Calu3 (cell line): Measurements from ENCODE around the gene C1orf198. TPM values are rescaled to one million over a fixed set of nuclear protein-coding genes. Genes with fewer than 3 reads are reported as not detected.

Source experiments
- BruUV-seq: library from RNA; stranded (reverse); fragments of 400-500 nt; replicated peaks from 2 replicates; lab custom pipeline; 2021; lab: Mats Ljungman, UMichigan
- CTCF ChIA-PET: fragments of 300-600 bp; sonication (Branson Sonifier 250); formaldehyde crosslinking; loops from one replicate; lab custom pipeline; 2022; ENCODE audit warnings: antibody characterized with exemption; lab: Charles Lee
- DNase-seq: peaks from one replicate; pipeline ENCODE4 v3.0.0; 2022
- H3K27ac Mint-ChIP-seq: one replicate; pipeline ENCODE4 v1.8.0; 2022; ENCODE audit warnings: mixed read lengths; ENCODE audit not compliant: unreplicated experiment
- H3K27me3 Mint-ChIP-seq: one replicate; pipeline ENCODE4 v1.8.0; 2022; ENCODE audit warnings: mixed read lengths; ENCODE audit not compliant: unreplicated experiment
- H3K36me3 Mint-ChIP-seq: one replicate; pipeline ENCODE4 v1.8.0; 2022; ENCODE audit warnings: mild to moderate bottlenecking, moderate library complexity, mixed read lengths; ENCODE audit not compliant: insufficient read depth, unreplicated experiment
- H3K4me1 Mint-ChIP-seq: one replicate; pipeline ENCODE4 v1.8.0; 2022; ENCODE audit warnings: mild to moderate bottlenecking, low read depth, mixed read lengths; ENCODE audit not compliant: unreplicated experiment
- H3K4me3 Mint-ChIP-seq: one replicate; pipeline ENCODE4 v1.8.0; 2022; ENCODE audit warnings: mild to moderate bottlenecking, low read depth, moderate library complexity, mixed read lengths; ENCODE audit not compliant: unreplicated experiment
- H3K9me3 Mint-ChIP-seq: one replicate; pipeline ENCODE4 v1.8.0; 2022; ENCODE audit warnings: low read depth, mixed read lengths; ENCODE audit not compliant: unreplicated experiment
- intact Hi-C: fragments of 100-400 bp; cut with micrococcal nuclease; formaldehyde crosslinking; loops from one replicate; pipeline ENCODE4 v1.10.0; 2022; ENCODE audit not compliant: unreplicated experiment
- total RNA-seq: library from RNA; stranded (reverse); gene quantifications from 2 replicates; pipeline ENCODE4 v1.2.3, GENCODE V29; 2022
- TF ChIP-seq, protein P1 (sequence below): fragments of 200-600 bp; IDR thresholded peaks from one replicate; pipeline ENCODE4 v1.8.0; 2022; ENCODE audit warnings: antibody characterized with exemption; ENCODE audit not compliant: unreplicated experiment

C1orf198 gene
- total RNA-seq, 1 experiment from 2014 or later, result 80.4 TPM

DNA sequence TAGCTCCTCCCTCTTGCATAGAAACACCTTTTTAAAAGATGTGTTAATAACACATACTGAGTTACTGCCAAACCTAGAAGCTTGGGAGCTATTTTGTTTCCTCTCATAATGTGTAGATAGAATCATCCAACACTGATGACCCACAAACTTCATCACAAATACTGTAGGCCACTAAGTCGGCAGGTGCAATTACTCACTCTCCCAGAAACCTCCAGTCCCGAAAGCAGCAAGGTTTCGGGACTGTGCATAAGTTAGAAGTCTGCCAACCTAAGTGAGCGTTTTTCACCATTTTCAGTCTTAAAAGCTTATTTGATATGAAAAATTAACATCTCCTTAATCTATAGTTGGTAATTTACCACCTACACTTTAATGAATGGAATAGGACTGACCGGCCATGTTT lies 32.0 kb downstream of the C1orf198 start:
- Mint-ChIP-seq H3K4me3 (no peak overlapping the region), H3K9me3 (no peaks in the 10 kb centered on the region), H3K27ac (no peak overlapping the region), H3K36me3 (peaks cover 35% of the 10 kb centered on the region), H3K27me3 (no peaks in the 10 kb centered on the region), H3K4me1 (no peaks in the 10 kb centered on the region)
- no peak for DNase-seq
- CTCF ChIA-PET, result interaction anchor here (0.6 kb wide), 1 partner anchor 12 kb away, joined by 3 read pairs; no protein-coding TSS in a partner anchor
- TF ChIP-seq, protein P1, sequence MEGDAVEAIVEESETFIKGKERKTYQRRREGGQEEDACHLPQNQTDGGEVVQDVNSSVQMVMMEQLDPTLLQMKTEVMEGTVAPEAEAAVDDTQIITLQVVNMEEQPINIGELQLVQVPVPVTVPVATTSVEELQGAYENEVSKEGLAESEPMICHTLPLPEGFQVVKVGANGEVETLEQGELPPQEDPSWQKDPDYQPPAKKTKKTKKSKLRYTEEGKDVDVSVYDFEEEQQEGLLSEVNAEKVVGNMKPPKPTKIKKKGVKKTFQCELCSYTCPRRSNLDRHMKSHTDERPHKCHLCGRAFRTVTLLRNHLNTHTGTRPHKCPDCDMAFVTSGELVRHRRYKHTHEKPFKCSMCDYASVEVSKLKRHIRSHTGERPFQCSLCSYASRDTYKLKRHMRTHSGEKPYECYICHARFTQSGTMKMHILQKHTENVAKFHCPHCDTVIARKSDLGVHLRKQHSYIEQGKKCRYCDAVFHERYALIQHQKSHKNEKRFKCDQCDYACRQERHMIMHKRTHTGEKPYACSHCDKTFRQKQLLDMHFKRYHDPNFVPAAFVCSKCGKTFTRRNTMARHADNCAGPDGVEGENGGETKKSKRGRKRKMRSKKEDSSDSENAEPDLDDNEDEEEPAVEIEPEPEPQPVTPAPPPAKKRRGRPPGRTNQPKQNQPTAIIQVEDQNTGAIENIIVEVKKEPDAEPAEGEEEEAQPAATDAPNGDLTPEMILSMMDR, result no peak
- no TSS peak for BruUV-seq
- intact Hi-C loops, result no loop called here

DNA sequence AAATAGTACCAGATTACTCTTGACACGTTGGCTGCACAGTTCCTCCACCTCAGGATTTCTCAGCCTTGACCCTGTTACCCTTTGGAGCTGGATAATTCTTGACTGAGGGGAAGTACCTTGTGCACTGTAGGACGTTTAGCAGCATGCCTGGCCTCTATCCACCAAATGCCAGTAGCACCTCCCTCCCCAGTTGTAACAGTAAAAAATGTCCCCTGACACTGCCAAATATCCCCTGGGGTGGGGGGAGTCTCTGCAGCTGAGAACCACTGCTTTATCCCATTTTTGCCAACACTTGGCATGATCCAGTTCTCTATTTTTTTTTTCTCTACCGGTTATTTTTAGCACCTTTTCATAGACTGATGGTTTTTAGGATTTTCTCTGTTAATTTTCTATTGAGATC lies 34.0 kb downstream of the C1orf198 start:
- CTCF ChIA-PET, result interaction anchor here (1.4 kb wide), 1 partner anchor 9 kb away, joined by 4 read pairs; no protein-coding TSS in a partner anchor
- BruUV-seq, result no TSS peak
- no peaks in the 10 kb centered on the region for H3K4me1 Mint-ChIP-seq

DNA sequence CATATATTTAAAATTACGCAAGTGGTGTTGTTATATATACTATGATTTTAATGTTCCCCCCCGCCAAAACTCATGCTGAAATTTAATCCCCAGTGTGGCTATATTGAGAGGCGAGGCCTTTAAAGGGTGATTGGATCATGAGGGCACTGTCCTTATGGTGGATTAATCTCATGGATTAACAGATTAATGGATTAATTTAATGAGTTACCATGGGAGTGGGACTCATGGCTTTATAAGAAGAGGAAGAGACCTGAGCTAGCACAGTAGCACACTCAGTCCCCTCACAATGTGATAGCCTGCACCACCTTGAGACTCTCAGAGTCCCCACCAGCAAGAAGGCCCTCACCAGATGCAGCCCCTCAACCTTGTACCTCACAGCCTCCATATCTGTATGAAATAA lies 34.8 kb downstream of the C1orf198 start:
- no peaks in the 10 kb centered on the region for H3K4me1 Mint-ChIP-seq
- no peak overlapping the region for H3K4me3 Mint-ChIP-seq
- no peaks in the 10 kb centered on the region for H3K27me3 Mint-ChIP-seq
- BruUV-seq, result no TSS peak
- CTCF ChIA-PET, result interaction anchor here (0.7 kb wide), 1 partner anchor 8 kb away, joined by 4 read pairs; no protein-coding TSS in a partner anchor
- no peak for DNase-seq
- intact Hi-C loops, result no loop called here
- peaks cover 18% of the 10 kb centered on the region for H3K36me3 Mint-ChIP-seq
- TF ChIP-seq, protein P1, result no peak
- no peak overlapping the region for H3K27ac Mint-ChIP-seq
- H3K9me3 Mint-ChIP-seq, result no peaks in the 10 kb centered on the region

More for the DNA sequence above, 34.0 kb downstream of the C1orf198 start:
- Mint-ChIP-seq H3K27me3 (no peaks in the 10 kb centered on the region), H3K36me3 (peaks cover 25% of the 10 kb centered on the region), H3K27ac (no peak overlapping the region), H3K4me3 (no peak overlapping the region), H3K9me3 (no peaks in the 10 kb centered on the region)
- TF ChIP-seq, protein P1, result no peak
- intact Hi-C loops, result no loop called here
- no peak for DNase-seq

DNA sequence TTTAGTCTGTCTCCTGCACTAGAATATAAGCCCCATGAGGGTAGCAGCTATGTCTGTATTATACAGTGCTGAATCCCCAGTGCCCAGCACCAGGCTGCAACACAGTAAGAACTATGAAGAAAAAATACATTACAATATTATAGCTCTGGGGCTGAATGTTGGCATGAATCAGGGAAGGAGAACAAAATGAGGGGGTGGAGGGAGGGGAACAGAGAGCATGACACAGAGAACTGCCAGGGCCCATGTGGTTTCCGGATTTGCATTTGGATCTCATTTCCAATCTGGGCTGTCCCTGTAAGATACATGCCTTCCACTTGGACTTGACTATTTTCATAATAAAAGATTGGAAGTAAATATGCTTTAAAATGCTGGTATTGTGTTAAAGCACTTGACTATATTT lies 35.8 kb downstream of the C1orf198 start:
- TF ChIP-seq, protein P1, result no peak
- intact Hi-C loops, result no loop called here
- no peak overlapping the region for H3K27ac Mint-ChIP-seq
- H3K9me3 Mint-ChIP-seq, result no peaks in the 10 kb centered on the region
- BruUV-seq, result no TSS peak
- H3K4me1 Mint-ChIP-seq, result peaks cover 3% of the 10 kb centered on the region
- CTCF ChIA-PET, result no interaction called here
- peaks cover 13% of the 10 kb centered on the region for H3K36me3 Mint-ChIP-seq
- no peak for DNase-seq
- H3K27me3 Mint-ChIP-seq, result no peaks in the 10 kb centered on the region
- H3K4me3 Mint-ChIP-seq, result no peak overlapping the region
